ENCODE results near the gene XRCC2.
"Not testable (repeated sequence)": the region's sequence is repeated elsewhere in the genome, so short reads cannot be mapped to it uniquely, and the experiment has no call there.

The XRCC2 gene

GRCh38 chr7:152640829-152641228, 35.1 kb downstream of the XRCC2 start:
- TF ChIP-seq, protein P1, sequence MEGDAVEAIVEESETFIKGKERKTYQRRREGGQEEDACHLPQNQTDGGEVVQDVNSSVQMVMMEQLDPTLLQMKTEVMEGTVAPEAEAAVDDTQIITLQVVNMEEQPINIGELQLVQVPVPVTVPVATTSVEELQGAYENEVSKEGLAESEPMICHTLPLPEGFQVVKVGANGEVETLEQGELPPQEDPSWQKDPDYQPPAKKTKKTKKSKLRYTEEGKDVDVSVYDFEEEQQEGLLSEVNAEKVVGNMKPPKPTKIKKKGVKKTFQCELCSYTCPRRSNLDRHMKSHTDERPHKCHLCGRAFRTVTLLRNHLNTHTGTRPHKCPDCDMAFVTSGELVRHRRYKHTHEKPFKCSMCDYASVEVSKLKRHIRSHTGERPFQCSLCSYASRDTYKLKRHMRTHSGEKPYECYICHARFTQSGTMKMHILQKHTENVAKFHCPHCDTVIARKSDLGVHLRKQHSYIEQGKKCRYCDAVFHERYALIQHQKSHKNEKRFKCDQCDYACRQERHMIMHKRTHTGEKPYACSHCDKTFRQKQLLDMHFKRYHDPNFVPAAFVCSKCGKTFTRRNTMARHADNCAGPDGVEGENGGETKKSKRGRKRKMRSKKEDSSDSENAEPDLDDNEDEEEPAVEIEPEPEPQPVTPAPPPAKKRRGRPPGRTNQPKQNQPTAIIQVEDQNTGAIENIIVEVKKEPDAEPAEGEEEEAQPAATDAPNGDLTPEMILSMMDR (IDR thresholded peaks at IDR 0.05; ENCODE audit: low read depth, low read length), result no peak
- Histone ChIP-seq H3K27me3 (no peaks in the 10 kb centered on the region), H3K4me1 (no peaks in the 10 kb centered on the region), H3K4me3 (ENCODE audit: low read depth, low read length) (no peak overlapping the region), H3K9me3 (no peaks in the 10 kb centered on the region), H3K36me3 (peaks cover 8% of the 10 kb centered on the region)
- DNase-seq, result no peak

DNA sequence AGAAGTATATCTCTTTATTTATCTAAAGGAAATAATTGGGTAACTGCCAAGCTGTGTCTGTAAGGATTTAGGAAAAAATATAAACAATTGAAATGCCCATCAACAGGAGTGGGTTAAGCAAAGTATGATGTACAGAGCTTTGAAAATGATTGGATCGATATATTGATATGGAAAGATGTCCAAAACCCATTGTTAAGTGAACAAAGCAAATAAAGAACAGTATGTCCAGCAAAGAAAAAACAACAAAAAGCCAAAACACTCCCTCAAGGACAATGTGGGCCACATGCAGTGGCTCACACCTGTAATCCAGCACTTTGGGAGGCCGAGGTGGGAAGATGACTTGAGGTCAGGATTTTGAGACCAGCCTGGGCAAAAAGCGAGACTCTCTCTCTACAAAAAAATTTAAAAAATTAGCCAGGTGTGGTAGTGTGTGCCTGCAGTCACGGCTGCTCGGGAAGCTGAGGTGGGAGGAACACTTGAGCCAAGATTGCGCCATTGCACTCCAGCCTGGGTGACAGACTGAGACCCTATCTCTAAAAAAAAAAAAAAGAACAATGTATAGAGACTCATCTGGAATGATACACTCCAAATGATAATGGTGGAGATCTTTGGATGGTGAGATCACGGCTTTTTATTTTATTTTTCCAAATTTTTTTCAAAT, 37.9 kb downstream of the XRCC2 start:
- Histone ChIP-seq H3K4me3 (ENCODE audit: low read depth, low read length) (no peak overlapping the region), H3K27me3 (no peaks in the 10 kb centered on the region), H3K36me3 (no peaks in the 10 kb centered on the region), H3K9me3 (no peaks in the 10 kb centered on the region), H3K4me1 (no peaks in the 10 kb centered on the region)
- TF ChIP-seq, protein P1 (IDR thresholded peaks at IDR 0.05; ENCODE audit: low read depth, low read length), result no peak
- DNase-seq, result no peak

GRCh38 chr7:152637161-152637560, 38.8 kb downstream of the XRCC2 start:
- no peak overlapping the region for H3K4me3 ChIP-seq (ENCODE audit: low read depth, low read length)
- no peaks in the 10 kb centered on the region for H3K27me3 ChIP-seq
- DNase-seq, result no peak
- H3K4me1 ChIP-seq, result no peaks in the 10 kb centered on the region
- no peaks in the 10 kb centered on the region for H3K36me3 ChIP-seq
- H3K9me3 ChIP-seq, result no peaks in the 10 kb centered on the region
- TF ChIP-seq, protein P1 (IDR thresholded peaks at IDR 0.05; ENCODE audit: low read depth, low read length), result no peak

GRCh38 chr7:152636441-152636840, 39.5 kb downstream of the XRCC2 start:
- Histone ChIP-seq H3K36me3 (no peaks in the 10 kb centered on the region), H3K4me1 (no peaks in the 10 kb centered on the region), H3K27me3 (no peaks in the 10 kb centered on the region), H3K4me3 (ENCODE audit: low read depth, low read length) (no peak overlapping the region), H3K9me3 (no peaks in the 10 kb centered on the region)
- no peak for DNase-seq
- TF ChIP-seq, protein P1 (IDR thresholded peaks at IDR 0.05; ENCODE audit: low read depth, low read length), result no peak

DNA sequence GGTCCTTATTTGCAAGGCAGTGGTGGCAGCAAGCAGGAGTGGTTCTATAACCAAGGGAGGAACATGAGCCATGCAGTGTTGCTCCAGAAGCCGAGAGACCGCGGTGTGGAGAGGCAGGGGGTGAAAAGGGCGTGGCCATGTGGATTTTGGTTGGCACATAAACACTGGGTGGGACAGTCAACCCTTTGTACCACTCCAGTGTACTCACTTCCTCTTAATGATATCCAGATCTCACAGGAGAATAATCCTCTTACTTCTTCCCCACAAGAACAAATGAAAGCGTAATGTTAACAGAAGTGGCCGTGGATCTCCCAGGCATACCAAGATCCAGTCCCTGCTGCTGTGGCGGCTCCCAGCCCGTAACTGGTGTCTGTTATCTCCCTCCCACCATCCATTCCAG, 42.4 kb downstream of the XRCC2 start:
- Histone ChIP-seq H3K4me1 (no peaks in the 10 kb centered on the region), H3K36me3 (no peaks in the 10 kb centered on the region), H3K27me3 (no peaks in the 10 kb centered on the region), H3K9me3 (no peaks in the 10 kb centered on the region), H3K4me3 (ENCODE audit: low read depth, low read length) (no peak overlapping the region)
- TF ChIP-seq, protein P1 (IDR thresholded peaks at IDR 0.05; ENCODE audit: low read depth, low read length), result no peak
- DNase-seq, result no peak

- TF ChIP-seq, protein P1 (IDR thresholded peaks at IDR 0.05; ENCODE audit: low read depth, low read length), result no peak
- H3K36me3 ChIP-seq, result no peaks in the 10 kb centered on the region
- no peak for DNase-seq
- H3K9me3 ChIP-seq, result no peaks in the 10 kb centered on the region
- no peaks in the 10 kb centered on the region for H3K27me3 ChIP-seq
- H3K4me1 ChIP-seq, result no peaks in the 10 kb centered on the region
- no peak overlapping the region for H3K4me3 ChIP-seq (ENCODE audit: low read depth, low read length)
These were observed 42.9 kb downstream of the XRCC2 start for GRCh38 chr7:152633072-152633471.

GRCh38 chr7:152628772-152629171, 47.2 kb downstream of the XRCC2 start:
- H3K4me3 ChIP-seq (ENCODE audit: low read depth, low read length); DNase-seq; H3K9me3 ChIP-seq; H3K36me3 ChIP-seq; H3K27me3 ChIP-seq; H3K4me1 ChIP-seq: not testable (repeated sequence)

Measured in BE2C (cell line).